T1000 (cell line): Measurements from ENCODE around the gene AMOTL2.

ENCODE experiments used
- DNase-seq: peaks from one replicate; lab custom pipeline; 2025; ENCODE audit warnings: mixed read lengths; lab: John Stamatoyannopoulos, UW

The AMOTL2 gene

DNA sequence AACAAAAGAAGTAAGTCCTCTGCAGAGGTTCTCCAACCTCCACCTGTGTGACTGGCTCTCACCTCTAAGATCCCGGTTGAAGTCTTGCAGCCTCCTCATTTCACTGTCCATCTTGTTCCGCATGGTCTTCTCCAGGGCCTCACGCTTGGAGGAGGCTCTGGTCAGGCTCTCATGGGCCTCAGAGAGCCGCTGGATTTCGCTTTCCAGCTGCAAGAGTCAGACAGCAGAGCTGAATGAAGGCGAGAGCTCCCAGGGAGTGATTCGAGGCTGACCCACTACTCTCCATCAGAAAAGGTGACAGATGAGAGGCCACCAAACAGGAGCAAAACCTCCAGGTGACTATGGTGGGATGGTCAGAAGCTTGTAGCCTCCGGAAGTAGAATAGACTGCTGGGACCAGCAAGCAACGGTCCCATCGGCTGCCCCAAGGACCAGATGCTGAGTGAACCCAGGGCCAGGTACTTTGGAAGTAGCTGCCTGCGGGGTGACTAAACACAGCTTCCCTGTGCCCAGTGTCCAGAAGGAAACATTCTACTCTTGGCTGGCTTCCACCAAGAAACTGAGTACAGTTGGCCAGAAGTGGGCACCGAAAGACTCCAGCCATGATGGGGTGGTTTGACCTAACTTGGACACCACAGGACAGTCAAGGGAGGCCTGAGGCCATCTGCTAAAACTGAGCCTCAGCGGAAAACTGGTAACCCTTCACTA is 7.9 kb downstream of the AMOTL2 start:
- no peak for DNase-seq

DNA sequence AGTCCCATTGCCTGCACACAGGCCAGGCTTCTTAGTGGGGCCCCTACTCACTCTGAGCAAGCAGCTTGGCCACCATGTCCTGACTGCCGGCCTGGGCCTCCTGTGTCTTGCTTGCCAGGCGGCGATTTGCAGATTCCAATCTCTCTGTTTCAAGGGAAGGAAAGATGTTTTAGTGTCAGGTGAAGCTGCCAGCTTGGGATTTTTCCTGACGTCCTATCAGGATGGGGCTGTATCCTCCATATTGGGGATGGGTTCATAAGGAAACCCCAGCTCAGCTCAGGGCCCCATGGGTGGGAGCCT is 8.5 kb downstream of the AMOTL2 start:
- DNase-seq: no peak

DNA sequence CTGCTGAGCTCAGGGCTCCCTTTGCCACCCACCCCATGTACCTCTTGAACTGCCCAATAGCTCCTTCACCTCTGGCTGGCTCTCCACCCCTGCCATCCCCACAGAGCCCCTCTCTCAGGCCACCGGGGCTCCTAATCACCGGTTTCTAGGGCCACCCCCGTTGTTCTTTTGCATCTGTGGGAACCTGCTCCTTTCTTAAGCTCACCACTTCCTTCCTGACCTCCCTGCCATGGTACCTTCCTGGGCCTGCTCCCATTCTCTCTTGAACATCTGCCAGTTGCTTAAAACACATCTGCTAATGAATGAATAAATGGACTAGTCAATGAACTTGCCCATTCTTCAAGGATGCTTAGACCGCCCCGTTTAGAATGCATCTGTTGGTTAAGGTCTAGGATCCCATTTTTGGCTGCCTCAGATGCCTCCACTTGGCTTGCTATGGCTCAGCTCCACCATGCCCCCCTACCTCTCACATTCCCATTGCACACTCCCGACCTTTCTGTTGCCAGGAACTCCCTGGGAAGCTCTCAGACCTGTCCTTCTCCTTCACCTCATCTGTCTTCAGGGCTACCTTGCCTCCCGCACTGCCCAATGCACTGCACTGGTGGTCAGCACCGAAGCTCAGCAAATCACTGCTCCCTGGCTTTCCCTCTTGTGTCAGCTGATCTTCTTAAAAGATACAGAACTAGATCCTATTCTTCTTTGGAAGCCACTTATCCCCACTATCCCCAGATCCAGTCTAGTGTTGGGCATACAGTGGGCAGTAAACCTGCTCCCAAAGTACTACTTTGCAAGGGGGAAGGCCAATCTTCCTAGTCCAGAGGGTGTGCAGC is 9.1 kb downstream of the AMOTL2 start:
- no peak for DNase-seq

DNA sequence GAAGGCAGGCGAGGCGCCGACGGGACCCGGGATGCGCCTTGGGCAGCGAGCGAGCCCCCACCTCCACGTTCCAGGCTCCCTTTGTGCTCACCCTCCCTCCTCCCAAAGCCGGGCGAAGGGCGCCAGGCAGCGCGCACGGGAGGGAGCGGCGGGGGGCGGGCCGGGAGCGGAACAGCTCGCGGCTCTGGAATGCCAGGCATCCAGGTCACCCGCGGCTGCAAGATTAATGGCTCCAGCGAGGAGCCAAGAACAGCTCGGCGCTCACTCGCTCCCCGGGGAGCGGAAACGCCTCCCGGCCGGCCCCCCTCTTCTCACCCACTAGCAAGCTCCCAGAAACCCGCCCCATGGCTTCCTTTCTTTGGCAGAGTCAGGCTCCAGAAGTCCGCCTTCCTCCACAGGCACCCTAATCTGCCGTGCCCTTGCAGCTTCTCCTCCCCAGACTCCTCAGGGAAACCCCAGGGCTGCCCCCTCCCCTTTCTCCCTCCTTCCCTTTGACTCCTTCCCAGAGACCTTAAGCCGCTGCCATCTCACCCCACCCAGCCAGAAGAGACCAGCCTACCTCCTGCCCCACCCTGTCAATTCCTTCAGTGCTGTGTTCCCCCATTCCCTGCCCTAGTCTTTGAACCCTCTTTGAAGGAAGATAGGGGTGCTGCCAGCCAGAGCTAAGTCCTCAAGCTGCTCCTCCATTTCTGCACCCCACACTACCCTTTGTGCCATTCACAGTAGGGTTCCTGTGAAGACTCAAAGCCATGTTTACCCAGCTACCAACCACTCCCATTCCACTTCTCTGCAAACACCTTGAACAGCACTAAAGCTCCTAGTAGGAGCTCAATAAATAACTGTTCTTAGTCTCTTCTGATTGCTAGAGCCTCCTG is 9.9 kb downstream of the AMOTL2 start:
- peak; percentile 90 for DNase-seq

DNA sequence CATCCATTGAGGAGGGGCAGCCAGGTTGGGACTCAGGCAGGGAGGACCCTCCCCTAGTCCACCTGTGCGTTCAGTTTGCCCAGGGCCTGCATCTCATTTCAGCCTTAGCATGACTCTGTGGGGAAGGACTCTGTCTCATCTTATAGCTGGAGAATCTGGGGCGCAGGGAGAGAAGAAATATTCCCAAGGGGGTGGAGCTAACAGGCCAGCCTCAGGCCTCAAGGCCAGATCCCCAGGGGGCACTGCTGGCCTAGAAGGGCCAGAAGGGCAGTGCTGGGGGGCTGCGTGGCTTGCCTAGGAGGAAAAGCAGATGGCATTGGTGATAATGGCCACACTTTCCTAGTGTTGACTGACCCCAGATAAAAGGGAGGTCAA is 10.9 kb downstream of the AMOTL2 start:
- no peak for DNase-seq

DNA sequence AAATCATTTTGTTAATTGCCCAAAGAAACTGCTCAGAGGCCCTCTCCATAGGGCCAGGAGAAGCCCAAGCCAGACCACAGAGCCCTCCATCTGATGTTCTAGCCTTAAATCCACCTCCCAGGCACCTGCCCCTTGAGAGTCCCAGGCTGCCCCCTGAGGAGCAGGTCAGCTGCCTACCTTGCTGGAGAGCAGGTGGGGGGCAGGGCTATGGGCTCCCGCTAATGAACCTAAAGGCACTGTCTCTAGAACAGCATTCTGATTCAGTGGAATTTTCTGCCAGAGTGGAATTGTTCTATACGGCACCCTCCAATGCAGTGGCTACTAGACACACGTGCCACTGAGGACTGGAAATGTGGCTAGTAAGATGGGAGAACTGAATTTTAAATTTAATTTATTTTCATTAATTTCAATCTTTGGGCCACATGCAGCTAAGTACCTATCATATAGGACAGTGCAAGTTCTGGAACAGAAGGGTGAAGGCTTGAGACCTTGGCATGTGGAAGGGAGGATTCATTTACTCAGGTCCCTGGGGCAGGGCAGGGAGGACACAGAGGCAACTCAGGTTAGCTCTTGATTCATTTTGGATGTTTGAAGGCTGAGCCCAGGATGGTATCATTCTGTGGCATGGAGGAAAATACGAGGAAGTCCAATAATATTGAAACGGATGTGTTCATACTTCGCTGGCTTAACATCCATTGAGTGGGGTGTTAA is 11.4 kb downstream of the AMOTL2 start:
- DNase-seq: no peak

DNA sequence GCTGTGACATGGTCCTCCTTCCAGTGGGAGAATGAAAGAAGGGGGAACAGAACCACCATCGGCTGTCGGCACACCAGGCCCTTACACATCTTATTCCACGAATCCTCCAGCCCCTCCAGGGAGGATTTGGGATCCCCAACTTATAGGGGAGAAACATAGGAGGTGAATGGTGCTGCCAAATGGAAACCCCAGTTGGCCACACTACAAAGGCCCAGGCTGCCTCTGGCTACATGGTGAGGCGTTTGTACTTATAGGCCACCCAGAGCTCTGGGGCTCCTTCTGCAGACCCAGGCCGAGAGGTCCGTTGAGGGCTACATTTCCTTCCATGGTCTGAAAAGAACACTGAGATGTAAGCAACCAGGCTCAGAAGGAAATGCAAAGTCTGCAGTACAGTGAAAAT is 12.0 kb downstream of the AMOTL2 start:
- no peak for DNase-seq

DNA sequence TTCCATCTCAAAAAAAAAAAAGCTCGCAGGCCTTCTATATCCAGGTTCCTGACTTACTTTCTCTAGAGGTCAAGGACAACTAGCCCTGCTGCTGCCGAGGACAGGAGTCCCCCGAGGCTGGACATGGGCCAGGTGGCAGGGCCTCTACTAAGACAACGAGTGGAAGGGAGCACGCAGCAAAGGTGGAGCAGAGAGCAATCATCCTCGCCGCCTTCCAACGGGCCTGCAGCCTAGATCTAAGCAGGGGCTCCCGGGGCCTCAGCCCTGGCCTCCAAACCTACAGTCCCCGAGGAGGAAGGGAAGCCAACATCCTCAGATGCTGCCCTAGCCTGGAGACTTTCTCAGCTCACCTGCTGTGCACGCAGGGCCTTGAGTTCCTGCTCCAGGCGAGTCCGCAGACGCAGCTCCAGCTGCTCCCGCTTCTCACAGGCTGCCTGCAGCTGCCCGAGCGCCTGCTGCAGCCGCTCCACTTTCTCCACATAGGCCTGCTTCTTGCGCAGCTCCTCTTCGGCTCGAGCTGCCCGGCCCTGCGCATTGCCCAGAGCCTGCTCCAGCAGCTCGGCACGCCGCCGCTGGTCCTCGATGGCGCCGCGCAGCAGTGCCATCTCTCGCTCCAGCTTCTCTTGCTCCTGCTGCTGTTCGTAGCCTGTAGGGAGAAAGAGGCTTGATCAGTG is 12.9 kb downstream of the AMOTL2 start:
- no peak for DNase-seq

DNA sequence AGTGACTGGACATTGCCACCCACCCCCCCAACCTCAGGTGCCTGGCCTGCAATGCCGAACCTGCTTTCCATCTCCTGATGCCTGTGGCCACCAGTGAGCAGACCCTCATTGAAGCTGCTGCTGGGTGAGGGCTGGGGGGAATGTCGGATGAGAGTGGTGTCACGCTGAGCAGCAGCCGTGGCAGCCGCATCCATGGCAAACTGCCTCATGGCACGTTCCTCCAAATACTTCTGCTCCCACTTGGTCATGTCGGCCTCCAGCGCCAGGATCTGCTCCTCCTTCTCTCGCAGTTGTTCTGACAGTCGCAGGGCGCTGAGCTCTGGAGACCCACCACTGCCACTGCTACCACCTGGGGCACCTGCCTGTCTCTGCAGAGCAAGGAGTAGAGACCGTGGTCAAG is 14.2 kb downstream of the AMOTL2 start:
- DNase-seq: no peak

DNA sequence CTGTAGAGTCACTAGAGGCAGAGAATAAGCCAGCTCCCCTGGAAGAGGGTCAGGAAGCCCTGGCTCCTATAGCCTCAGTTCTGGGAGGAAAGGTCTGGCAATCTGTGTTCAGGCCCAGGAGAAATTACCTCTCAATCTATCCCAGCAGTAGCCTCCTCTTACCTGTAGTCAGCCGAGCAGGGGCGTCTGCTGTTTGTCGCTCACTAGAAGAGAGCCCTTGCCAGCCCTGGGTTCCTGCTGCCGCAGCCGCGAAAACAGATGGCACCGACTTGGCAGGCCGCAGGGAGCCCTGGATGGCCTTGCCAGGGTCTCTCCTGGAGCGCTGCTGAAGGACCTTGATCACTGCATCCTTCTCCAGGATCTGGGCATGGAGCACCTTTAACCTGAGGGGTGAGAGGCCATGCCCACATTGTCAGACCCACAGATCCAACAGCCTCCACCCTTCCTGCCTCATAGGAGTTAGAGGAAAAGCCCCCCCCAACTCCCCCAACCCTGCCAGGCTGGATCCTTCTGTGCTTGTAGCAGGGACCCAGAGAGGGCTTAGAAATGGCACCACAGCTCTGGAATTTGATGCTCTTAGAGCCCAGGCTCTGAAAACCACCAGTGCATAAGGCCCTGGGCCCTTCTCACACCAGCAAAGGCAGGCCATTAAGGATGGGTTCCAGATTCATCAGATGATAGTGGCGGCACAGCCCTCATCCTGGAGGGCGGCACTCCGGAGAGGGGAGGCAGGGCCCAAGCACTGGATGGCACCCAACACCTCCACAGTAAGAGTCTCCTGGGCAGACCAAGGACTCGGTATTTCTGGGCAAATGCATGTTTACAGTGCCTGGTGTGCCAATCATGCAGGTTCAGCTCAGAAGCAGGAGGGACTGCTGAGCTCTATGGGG is 14.9 kb downstream of the AMOTL2 start:
- DNase-seq: no peak

DNA sequence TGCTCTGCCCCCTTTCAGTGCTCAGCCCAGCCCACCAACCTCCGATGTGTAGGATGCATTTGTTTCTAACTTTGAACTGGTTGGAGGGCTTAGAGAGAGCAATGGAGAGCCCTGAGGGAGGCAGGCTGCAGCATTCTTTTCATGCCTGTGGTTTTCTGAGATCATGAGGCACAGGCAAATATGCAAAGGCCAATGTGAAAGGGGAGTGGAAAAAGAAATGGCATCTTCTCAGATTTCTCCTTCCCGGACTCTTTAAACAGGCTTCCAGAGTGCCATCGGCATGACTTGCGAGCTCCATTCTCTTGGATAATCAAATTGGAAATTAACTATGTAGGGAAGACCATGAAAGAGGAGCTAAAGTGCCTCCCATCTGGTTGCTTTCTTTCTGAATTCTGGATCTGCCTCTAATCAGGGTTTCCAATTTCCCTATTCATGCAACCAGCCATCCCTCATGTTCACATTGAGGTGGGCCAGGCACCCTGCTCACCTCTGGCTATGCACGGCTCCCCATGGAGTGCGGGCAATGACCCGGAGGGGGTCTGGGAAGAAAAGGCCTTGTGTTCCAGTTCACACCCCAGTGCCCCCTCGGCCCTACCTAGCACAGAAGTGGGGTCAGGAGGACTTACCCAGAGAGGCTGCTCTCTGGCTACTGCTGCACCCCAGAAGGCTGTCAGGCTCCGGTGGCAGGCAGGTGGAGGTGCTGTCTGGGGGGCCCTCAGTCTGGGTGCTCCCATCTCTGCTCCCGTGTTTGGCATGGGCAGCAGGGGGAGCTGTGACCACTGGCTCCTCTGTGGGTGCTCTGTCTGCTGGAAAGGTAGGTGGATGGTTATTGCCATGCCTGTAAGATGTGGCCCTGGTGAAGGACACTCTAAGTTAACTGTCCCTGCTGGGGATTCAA is 16.1 kb downstream of the AMOTL2 start:
- peak; percentile 56 for DNase-seq

DNA sequence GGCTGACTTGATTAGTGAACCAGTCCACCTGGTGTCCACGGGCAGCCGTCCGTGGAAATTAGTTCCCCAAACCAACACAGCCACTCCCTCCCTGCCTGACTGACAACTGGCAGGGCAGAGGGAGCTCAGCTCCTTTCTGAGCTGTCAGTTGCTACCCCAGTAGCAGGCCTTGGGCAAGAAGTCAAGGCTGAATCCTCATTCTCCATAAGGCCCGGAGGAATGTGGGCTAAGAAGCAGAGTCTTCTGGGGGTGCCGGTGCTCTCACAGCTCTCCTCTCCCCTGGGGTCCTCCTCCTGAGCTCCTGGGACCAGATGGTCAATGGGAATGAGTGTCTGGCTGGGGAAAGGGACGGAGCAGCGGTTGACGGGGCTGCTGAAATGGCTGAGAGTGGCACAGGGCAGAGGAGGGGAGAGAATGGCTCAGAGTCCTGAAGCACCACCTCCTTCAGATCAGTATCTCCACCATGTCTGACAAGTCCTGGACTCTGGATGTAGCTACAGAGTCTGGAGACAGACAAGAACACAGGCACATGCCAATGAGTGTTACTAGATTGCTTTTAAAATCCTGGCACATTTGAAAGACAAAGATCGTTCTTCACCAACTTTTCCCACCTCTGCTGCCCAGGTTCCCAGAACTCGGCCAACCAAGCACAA is 16.9 kb downstream of the AMOTL2 start:
- no peak for DNase-seq

DNA sequence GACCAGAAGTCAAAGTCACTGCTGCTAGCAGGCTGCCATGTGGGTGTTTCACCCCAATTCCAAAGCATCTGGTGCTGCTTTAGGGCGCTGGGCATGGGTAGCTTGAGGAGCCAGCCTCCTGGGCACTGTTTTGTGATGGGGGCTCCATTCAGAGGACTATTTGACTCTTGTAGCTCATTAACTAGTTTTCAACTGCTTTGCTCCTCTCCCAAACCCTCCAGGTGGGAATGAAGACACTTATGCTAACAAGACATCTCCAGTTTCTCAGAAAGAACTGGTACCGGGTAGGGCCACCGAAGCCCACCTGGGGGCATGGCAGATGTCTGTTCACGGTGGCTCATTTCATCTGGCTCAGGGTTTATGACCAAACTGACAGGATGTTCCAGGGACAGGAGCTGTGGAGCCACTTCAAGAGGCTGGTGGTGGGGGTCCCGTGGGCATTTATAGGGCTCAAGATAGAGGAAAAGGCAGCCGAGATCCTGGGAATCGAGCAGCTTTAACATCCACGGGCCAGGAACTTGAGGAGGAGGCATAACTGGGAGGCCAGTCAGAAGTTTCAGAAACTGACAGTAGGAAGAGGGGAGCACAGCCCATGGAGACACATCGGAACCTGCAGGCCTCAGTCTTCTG is 17.7 kb downstream of the AMOTL2 start:
- DNase-seq: no peak

DNA sequence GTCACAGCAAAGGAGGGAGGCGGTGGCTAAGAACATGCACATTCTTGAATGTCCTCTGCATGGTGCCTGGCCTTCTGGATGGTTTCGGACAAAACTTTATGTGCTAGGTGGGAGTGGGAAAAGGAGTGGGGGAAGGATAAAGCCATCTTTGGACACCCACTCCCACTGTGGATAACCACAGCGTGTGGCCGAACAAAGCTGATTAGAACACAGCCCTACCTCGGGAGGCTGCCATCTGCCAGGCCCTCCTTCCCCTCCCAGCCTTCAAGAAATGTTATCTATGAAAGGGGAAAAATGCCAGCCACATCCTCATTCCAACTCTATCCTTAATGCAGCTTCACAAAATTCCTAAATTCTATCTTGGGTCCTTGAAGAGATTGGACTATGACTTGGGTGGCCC is 18.8 kb downstream of the AMOTL2 start:
- DNase-seq: no peak

DNA sequence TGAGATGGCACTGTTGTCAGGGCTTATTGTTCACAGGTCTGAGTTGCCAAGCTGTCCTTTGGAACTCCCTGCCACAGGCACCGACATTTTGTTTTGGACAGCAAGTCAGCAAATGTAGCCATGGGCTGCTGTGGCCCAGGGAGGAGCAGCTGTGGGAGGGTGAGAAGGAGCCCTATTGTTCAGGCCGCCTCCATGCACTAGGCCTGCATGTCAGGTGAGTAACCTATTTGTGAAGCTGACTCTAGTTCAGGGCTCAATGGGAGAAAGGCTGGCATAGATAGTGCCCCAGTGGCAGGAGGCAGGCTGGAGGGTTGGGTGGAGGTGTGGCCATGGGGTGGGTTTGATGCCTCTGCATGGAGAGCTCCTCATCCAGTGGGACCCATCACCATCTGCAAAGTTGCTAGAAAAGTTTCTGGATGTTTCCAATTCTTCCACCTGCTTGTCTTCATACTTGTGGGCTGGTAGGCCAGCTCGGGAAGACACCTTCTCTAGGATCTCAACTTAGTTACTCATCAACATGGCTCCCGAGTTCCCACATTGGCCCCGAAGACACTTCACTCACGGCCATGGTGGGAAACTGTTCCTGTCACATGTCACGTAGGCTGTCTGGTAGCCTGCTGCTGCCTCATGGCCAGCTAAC is 19.5 kb downstream of the AMOTL2 start:
- DNase-seq: no peak

DNA sequence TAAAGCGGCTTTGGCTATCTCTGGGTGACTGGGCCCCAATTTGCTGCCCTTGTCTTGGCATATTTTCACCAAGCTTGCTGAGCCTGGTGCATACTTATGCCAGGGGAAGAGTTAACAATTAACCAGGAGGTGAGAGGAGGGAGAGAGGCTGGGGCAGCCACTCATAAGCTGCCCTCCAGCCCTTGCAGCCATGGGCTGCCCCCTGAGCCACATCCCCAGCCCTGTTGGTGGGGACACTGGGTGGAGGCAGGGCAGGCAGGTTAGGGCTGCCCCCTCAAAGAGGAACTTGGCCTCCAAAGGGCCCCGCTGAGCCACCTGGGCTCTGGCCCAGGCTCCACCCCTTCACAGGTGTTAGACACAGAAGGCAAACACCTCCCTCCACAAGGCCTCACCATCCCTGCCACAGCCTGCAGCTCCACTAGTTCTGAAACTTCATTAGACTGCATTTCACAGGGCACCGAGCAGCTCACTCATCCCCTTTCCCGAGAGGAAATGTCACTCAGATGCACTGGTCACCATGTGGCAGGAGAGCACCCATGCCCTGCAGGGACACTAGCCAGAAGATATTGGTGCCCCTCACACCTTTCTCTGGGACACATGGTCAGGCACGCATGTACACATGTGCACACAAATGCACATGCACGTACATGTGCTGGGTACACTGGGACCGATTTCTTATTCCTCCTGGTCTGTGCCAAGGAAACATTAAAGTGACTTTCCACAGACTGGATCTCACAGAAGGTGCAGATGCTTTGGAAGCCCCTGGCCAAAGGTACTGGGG is 20.2 kb downstream of the AMOTL2 start:
- no peak for DNase-seq

DNA sequence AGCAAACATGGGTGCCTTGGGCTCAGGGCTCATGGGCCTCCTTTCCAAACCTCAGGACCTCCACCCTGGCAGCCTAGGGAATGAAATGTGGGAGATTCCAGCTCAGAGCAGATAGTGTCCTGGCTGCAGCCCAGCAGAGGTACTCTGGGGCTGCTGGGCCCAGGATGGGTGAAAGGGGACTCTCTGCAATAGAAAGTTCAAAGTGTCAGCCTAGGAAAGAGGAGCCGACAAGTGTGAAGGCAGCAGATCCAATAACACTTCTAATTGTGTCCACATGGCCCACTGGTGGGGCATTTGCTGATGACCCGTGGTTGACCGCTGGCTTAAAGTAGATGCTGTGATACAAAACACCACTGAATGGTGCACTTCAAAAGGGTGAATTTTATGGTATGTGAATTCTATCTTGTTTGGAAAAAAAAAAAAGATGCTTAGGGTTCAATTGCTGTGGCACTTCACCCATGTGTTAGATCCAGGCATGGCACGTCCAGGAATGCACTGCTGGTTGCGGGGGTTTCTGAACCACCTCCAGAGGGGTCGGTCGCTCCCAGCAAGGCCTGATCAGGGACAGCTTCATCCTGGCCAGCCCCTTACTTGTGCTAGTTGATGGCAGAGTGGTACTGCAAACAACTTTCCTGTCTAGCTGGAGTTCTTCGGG is 20.9 kb downstream of the AMOTL2 start:
- no peak for DNase-seq
